ENCODE data around the gene MSI2. TPM values are rescaled to one million over a fixed set of nuclear protein-coding genes. Genes with fewer than 3 reads are reported as not detected.

Gene MSI2
- total RNA-seq, 1 donor from 2014 or later = 144 TPM

DNA sequence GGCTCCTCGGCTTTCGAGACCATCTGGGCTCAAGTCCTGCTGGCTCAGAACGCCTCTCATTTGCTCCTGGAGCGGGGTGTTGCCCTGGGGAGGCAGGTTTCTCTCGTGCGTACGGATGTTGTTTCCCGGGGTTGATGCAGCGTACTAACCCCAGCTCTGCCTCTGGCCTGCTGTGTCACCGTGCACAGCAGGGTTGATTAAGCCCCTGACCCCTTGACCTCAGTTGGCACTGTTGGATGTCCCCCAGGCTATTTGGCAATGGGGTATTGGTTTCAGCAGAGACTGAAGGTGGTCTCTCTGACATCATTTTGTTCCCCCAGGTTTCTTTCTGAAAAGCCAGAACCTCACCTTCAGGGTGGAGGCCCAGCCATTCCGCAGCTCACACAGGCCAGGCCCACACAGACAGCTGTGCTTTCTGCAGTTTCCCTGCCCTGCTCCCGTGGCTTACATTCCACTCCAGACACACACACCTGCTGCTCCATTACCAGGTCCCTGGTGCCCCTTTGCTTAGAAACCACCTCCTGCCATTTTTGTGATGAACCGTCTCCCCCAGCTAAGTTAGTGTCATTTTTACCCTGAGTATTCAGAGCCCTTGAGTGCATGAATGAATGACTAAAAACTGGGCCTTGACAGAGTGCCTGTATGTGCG, 255.3 kb downstream of the MSI2 start:
- H3K9me3 Mint-ChIP-seq = peaks cover 3% of the 10 kb centered on the region
- H3K4me1 Mint-ChIP-seq = peaks cover 29% of the 10 kb centered on the region
- no peaks in the 10 kb centered on the region for H3K27me3 Mint-ChIP-seq (ENCODE audit: low read depth)
- DNase-seq (ENCODE audit: low spot score in 2 of 2, unreplicated experiment in 2 of 2) = no peak
- H3K36me3 Mint-ChIP-seq = peaks cover 3% of the 10 kb centered on the region
- no peak overlapping the region for H3K27ac Mint-ChIP-seq
- TF ChIP-seq, protein P1, sequence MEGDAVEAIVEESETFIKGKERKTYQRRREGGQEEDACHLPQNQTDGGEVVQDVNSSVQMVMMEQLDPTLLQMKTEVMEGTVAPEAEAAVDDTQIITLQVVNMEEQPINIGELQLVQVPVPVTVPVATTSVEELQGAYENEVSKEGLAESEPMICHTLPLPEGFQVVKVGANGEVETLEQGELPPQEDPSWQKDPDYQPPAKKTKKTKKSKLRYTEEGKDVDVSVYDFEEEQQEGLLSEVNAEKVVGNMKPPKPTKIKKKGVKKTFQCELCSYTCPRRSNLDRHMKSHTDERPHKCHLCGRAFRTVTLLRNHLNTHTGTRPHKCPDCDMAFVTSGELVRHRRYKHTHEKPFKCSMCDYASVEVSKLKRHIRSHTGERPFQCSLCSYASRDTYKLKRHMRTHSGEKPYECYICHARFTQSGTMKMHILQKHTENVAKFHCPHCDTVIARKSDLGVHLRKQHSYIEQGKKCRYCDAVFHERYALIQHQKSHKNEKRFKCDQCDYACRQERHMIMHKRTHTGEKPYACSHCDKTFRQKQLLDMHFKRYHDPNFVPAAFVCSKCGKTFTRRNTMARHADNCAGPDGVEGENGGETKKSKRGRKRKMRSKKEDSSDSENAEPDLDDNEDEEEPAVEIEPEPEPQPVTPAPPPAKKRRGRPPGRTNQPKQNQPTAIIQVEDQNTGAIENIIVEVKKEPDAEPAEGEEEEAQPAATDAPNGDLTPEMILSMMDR (IDR thresholded peaks at IDR 0.05; ENCODE audit: unreplicated experiment) = no peak
- H3K4me3 Mint-ChIP-seq = no peak overlapping the region

DNA sequence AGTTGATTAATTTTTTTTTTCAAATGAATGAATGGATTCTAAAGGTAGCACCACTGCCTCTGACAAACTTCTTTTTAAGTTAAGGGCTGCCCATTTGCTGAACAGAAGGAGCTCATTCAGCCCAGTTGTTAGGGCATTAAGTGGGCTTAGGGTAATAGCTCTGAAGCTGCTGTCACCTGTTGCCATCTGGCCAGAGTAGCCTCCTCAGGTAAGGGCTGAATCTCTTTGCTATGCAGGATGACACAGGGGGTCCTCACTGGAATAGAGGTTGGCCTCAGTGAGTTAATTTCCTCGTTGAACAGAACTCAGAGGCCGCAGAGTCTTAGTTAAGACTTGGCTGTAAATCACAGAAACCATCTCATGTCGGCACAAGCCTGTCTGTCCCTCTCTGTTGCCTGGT, 255.9 kb downstream of the MSI2 start:
- Mint-ChIP-seq H3K36me3 (peaks cover 3% of the 10 kb centered on the region), H3K27ac (no peak overlapping the region), H3K27me3 (ENCODE audit: low read depth) (no peaks in the 10 kb centered on the region), H3K4me3 (no peak overlapping the region), H3K9me3 (peaks cover 3% of the 10 kb centered on the region), H3K4me1 (peaks cover 35% of the 10 kb centered on the region)
- no peak for DNase-seq (ENCODE audit: low spot score in 2 of 2, unreplicated experiment in 2 of 2)
- TF ChIP-seq, protein P1 (IDR thresholded peaks at IDR 0.05; ENCODE audit: unreplicated experiment) = no peak

DNA sequence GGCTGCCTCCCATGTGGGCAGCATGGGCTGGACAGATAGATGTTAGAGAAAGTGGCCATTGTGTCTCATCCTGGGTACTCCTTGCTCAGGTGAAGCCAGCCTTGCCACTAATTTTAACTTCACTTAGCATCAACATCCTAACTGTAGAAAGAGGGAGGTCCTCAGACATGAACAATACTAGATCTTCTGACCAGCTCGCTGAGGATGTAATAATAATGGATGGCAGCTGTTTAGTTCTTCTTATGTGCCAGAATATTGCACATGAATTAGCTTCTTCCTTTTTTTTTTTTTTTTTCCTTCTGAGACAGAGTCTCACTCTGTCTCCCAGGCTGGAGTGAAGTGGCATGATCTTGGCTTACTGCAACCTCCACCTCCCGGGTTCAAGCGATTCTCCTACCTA, 256.4 kb downstream of the MSI2 start:
- H3K27me3 Mint-ChIP-seq (ENCODE audit: low read depth) = no peaks in the 10 kb centered on the region
- no peak overlapping the region for H3K27ac Mint-ChIP-seq
- peaks cover 40% of the 10 kb centered on the region for H3K4me1 Mint-ChIP-seq
- TF ChIP-seq, protein P1 (IDR thresholded peaks at IDR 0.05; ENCODE audit: unreplicated experiment) = no peak
- peaks cover 3% of the 10 kb centered on the region for H3K9me3 Mint-ChIP-seq
- H3K36me3 Mint-ChIP-seq = peaks cover 3% of the 10 kb centered on the region
- DNase-seq (ENCODE audit: low spot score in 2 of 2, unreplicated experiment in 2 of 2) = no peak
- no peak overlapping the region for H3K4me3 Mint-ChIP-seq

DNA sequence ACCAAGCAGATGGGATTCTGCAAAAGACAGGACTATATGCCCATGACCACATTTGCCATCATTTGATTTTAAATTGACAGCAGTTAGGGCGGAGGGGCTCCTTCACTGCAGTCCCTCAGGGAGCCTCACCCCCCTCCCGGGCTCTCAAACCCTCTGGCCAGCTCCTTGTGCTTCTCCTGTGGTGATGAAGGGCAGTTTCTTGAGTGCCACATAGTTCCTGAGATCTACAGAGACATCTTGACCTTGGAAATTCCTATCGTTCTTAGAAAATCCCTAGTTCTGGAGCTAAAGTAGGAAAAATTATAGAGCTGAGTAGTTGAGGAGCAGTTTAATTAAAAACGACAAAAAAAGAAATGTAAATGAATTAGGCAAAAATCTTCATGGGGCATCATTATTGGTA, 257.2 kb downstream of the MSI2 start:
- Mint-ChIP-seq H3K36me3 (peaks cover 3% of the 10 kb centered on the region), H3K27ac (no peak overlapping the region), H3K27me3 (ENCODE audit: low read depth) (no peaks in the 10 kb centered on the region), H3K4me1 (peaks cover 48% of the 10 kb centered on the region), H3K9me3 (peaks cover 3% of the 10 kb centered on the region), H3K4me3 (no peak overlapping the region)
- no peak for DNase-seq (ENCODE audit: low spot score in 2 of 2, unreplicated experiment in 2 of 2)
- TF ChIP-seq, protein P1 (IDR thresholded peaks at IDR 0.05; ENCODE audit: unreplicated experiment) = no peak

DNA sequence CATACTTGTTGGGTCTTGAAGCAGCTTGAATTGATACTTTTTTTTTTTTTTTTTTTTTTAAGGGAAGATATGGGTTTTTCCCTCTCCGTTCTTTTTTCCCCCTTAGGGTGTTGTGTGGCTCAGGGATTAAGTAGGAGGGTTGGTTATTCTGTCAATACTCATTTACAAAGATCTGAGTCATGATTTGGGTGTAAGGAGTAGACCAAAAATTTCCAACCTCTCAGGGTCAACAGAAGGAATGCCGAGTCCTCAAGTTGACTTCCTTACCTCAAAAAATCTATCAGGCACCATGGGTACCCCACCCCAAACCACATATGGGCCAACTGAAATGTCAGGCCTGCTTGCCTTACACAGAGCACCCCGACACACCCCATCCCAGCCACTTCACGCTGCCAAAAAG, 258.3 kb downstream of the MSI2 start:
- Mint-ChIP-seq H3K36me3 (peaks cover 3% of the 10 kb centered on the region), H3K9me3 (peaks cover 3% of the 10 kb centered on the region), H3K27me3 (ENCODE audit: low read depth) (no peaks in the 10 kb centered on the region), H3K4me3 (no peak overlapping the region), H3K4me1 (peaks cover 58% of the 10 kb centered on the region), H3K27ac (no peak overlapping the region)
- TF ChIP-seq, protein P1 (IDR thresholded peaks at IDR 0.05; ENCODE audit: unreplicated experiment) = no peak
- no peak for DNase-seq (ENCODE audit: low spot score in 2 of 2, unreplicated experiment in 2 of 2)

Measured in mesothelial cell of epicardium (in vitro differentiated cells).